Prostate gland (tissue), 2 donors: ENCODE measurements around the gene SMPD3. TPM values are rescaled to one million over a fixed set of nuclear protein-coding genes. Genes with fewer than 3 reads are reported as not detected.

ENCODE experiments used
- DNase-seq: peaks from one replicate; pipeline ENCODE4 v3.0.0-alpha.2; 2019; ENCODE audit warnings: low spot score
- H3K27ac ChIP-seq, 2 donors: fragments of 200-600 bp; sonication (generic); 2 replicates each; pipeline ENCODE4 v1.5.1; 2017 to 2019
- H3K27me3 ChIP-seq: fragments of 200-600 bp; sonication (generic); replicated peaks from 2 replicates; pipeline ENCODE4 v1.5.1; 2019; ENCODE audit not compliant: insufficient read depth
- H3K36me3 ChIP-seq, 2 donors: fragments of 200-600 bp; sonication (generic); 1 replicate in 1 of 2; 2 replicates in 1 of 2; pipeline versions ENCODE4 v1.5.1 to v1.8.1; 2017 to 2019
- H3K4me1 ChIP-seq: fragments of 200-600 bp; sonication (generic); replicated peaks from 2 replicates; pipeline ENCODE4 v1.5.1; 2019
- H3K4me3 ChIP-seq, 2 donors: fragments of 200-600 bp; sonication (generic); 2 replicates each; pipeline ENCODE4 v1.5.1; 2017 to 2019
- H3K9me3 ChIP-seq: fragments of 200-600 bp; sonication (generic); 2 replicates; pipeline ENCODE4 v1.5.1; 2017
- POLR2A ChIP-seq: fragments of 450-650 bp; IDR thresholded peaks from one replicate; pipeline ENCODE4 v1.6.1; 2016; ENCODE audit warnings: antibody characterized with exemption, mild to moderate bottlenecking
- POLR2AphosphoS5 ChIP-seq: sonication (generic); formaldehyde crosslinking; IDR thresholded peaks from one replicate; pipeline ENCODE4 v1.6.1; 2017; ENCODE audit warnings: antibody characterized with exemption
- WGBS: methylation state at CpG from one replicate; pipeline ENCODE4 v1.1.5; 2018; 5-methylcytosine and 5-hydroxymethylcytosine counted together
- intact Hi-C: fragments of 100-400 bp; cut with DNase I; formaldehyde crosslinking; loops from one replicate; pipeline ENCODE4 v1.14.2; 2022
- total RNA-seq, 2 donors: library from RNA; depleted of rRNA; stranded (reverse); fragments of >200 nt; gene quantifications; one replicate each; pipeline ENCODE4 v1.1.0, GENCODE V29; 2016
- TF ChIP-seq, protein P1 (sequence below), 4 experiments: fragments of 200-600 bp in 2 of 4; fragments of 450-650 bp in 2 of 4; sonication (generic) in 2 of 4; IDR thresholded peaks; 1 replicate in 3 of 4; 2 replicates in 1 of 4; pipeline ENCODE4 v1.5.1; 2016 to 2019; ENCODE audit warnings: antibody characterized with exemption in 4 of 4, mild to moderate bottlenecking in 2 of 4, moderate library complexity in 2 of 4

SMPD3 gene
- total RNA-seq, 2 donors from 2014 or later, result 4.7 to 27.8 TPM

DNA sequence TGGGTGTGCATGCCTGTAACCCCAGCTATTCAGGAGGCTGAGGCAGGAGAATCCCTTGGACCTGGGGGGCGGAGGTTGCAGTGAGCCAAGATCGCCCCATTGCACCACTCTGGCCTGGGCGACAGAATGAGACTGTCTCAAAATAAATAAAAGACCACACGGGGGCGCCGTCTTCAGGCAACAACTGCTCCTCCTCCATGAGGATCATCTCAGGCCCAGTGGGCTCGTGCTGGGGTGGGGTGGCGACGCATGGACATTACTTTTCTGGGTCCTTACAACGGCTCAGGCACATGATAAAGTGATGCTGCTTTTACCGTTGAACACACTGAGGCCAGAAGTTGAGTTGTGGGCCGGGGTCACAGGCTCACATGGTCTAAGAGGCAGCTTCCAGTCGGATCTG is 81.3 kb downstream of the SMPD3 start:
- no peak overlapping the region for H3K4me3 ChIP-seq
- TF ChIP-seq POLR2AphosphoS5, result no peak
- no peak for TF ChIP-seq POLR2A
- TF ChIP-seq, protein P1, sequence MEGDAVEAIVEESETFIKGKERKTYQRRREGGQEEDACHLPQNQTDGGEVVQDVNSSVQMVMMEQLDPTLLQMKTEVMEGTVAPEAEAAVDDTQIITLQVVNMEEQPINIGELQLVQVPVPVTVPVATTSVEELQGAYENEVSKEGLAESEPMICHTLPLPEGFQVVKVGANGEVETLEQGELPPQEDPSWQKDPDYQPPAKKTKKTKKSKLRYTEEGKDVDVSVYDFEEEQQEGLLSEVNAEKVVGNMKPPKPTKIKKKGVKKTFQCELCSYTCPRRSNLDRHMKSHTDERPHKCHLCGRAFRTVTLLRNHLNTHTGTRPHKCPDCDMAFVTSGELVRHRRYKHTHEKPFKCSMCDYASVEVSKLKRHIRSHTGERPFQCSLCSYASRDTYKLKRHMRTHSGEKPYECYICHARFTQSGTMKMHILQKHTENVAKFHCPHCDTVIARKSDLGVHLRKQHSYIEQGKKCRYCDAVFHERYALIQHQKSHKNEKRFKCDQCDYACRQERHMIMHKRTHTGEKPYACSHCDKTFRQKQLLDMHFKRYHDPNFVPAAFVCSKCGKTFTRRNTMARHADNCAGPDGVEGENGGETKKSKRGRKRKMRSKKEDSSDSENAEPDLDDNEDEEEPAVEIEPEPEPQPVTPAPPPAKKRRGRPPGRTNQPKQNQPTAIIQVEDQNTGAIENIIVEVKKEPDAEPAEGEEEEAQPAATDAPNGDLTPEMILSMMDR (IDR thresholded peaks at IDR 0.05), result peak in 2 of 4 experiments; percentile 20 to 41
- no peaks in the 10 kb centered on the region for H3K27me3 ChIP-seq
- H3K36me3 ChIP-seq, result no peaks in the 10 kb centered on the region
- 51% methylated on average over 13 of the region's 13 CpGs for WGBS
- H3K27ac ChIP-seq, result no peak overlapping the region
- no peaks in the 10 kb centered on the region for H3K4me1 ChIP-seq
- H3K9me3 ChIP-seq, result no peaks in the 10 kb centered on the region
- DNase-seq, result no peak
- intact Hi-C loops, result no loop called here

DNA sequence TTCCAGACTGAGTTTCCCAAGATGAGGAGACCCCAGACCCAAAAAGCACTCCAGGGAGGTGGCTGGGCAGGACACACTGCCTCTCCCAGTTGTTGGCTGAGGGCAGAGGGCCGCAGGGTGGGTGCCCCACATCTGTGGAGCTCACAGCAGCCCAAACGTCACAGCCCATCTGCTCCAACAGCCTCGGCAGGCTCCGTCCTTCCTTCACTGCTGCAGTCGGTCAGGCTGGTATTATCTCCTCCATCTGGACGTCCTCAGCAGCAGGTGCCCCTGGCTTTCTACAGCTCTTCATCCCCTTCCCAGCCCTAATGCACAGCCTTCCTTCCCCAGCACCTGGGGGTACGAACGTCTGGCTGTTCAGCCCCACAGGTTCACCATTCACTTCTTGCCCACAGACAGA is 82.2 kb downstream of the SMPD3 start:
- peaks cover 3% of the 10 kb centered on the region for H3K4me1 ChIP-seq
- no peaks in the 10 kb centered on the region for H3K27me3 ChIP-seq
- TF ChIP-seq POLR2AphosphoS5 (no peak), POLR2A (no peak)
- TF ChIP-seq, protein P1 (IDR thresholded peaks at IDR 0.05), result no peak
- no peaks in the 10 kb centered on the region for H3K9me3 ChIP-seq
- no peak overlapping the region for H3K4me3 ChIP-seq
- H3K27ac ChIP-seq, result no peak overlapping the region
- intact Hi-C loops, result no loop called here
- 42% methylated on average over 8 of the region's 8 CpGs for WGBS
- DNase-seq, result no peak
- H3K36me3 ChIP-seq, result no peaks in the 10 kb centered on the region

DNA sequence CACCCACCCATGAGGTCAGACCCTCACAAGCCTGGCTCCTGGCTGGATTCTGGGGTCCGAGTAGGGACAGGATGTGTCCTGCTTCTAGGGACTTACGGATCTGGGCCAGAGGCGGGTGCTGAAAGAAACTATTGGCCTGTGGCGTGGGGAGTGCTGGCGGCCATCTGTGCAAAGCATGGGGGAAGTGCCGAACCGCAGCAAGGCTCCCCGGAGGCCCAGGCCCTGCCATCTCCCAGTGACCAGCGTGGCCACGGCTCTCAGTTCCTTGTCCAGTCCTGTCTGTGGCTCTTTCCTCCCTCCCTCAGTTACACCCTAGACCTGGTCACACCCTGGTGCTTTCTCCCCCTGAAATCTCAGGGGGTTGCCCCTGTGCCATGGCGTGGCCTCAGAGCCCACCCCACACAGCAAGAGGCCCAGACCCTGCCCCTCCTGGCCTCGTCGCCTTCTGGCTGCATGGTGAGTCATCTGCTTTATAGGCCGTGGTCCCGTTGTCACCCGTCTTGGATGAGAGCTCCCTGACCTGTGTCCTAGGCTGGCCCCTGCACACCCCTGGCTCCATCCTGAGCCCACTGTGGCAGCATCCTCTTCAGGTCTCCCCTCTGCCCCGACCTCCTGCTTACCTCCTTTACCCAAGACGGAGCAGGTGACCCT is 83.0 kb downstream of the SMPD3 start:
- no peak for TF ChIP-seq POLR2A
- intact Hi-C loops, result no loop called here
- WGBS, result 60% methylated on average over 18 of the region's 18 CpGs
- no peaks in the 10 kb centered on the region for H3K36me3 ChIP-seq
- no peaks in the 10 kb centered on the region for H3K27me3 ChIP-seq
- no peak overlapping the region for H3K27ac ChIP-seq
- DNase-seq, result no peak
- H3K4me1 ChIP-seq, result peaks cover 3% of the 10 kb centered on the region
- no peaks in the 10 kb centered on the region for H3K9me3 ChIP-seq
- H3K4me3 ChIP-seq, result no peak overlapping the region

DNA sequence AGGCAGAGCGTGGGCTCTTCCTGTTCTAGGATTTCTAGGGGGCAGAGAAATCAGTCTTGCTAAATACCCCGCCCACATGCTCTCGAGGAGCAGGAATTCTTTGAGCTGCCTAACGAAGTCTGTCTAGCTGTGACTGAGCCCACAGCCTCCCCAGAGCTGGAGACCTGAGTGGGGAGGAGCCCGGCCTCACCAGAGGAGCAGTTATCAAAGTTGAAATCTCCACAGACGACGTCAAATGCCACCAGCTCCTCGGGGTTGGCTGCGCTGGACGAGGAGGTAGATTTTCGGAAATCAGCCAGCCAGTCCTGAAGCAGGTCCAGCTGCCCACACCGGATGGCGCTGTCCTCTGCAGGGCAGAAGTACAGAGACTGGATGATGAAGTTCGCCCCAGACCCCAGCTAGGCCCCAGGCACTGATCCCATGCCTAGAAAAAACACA is 83.7 kb downstream of the SMPD3 start:
- Histone ChIP-seq H3K9me3 (no peaks in the 10 kb centered on the region), H3K4me1 (peaks cover 3% of the 10 kb centered on the region), H3K27ac (no peak overlapping the region), H3K36me3 (no peaks in the 10 kb centered on the region), H3K4me3 (no peak overlapping the region), H3K27me3 (no peaks in the 10 kb centered on the region)
- WGBS, result 42% methylated on average over 14 of the region's 14 CpGs
- TF ChIP-seq, protein P1 (IDR thresholded peaks at IDR 0.05), result no peak
- TF ChIP-seq POLR2AphosphoS5, result no peak
- no peak for TF ChIP-seq POLR2A
- intact Hi-C loops, result no loop called here
- DNase-seq, result no peak

DNA sequence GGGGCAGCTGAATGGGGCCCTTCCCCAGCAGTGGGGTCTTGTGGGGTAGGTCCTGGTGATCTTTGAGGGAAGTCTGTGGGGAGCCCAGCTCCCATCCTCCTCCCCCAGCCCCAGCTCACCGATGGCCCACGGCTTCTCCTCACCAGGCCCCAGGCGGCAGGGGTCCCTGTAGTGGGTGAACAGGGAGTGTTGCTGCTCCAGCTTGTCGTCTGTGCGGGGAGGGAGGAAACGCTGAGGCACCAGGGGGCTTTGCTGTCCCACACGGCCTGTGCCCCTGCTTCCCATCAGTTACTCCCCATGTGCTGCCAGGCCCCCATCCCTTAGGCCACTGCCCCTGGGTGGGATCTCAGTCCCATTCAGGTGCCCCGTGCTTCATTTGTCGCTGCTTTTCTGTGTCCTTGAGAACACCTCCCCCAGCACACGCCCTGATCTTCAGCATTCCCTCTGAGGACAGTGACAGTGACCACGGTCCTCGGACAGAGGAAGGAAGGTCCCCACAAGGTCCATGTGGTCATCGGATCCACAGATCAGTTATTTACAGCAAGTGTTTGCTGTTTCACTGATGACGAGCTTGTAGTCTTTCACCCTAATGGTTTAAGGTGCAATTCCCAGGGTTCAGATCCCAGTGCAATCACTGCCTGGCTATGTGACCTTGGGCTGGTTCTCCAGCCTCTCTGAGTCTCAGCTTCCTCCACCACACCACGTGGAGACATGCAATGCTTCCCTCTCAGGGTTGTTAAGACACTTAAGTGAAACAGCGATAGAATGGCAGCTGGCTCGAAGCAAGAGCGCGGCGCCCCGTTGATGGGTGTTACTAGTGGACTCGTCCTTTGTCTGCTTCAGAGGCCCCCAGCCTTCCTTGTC is 84.4 kb downstream of the SMPD3 start:
- no peak for DNase-seq
- H3K27ac ChIP-seq, result no peak overlapping the region
- H3K4me1 ChIP-seq, result peaks cover 3% of the 10 kb centered on the region
- TF ChIP-seq POLR2A (no peak), POLR2AphosphoS5 (no peak)
- TF ChIP-seq, protein P1 (IDR thresholded peaks at IDR 0.05), result no peak
- intact Hi-C loops, result no loop called here
- H3K27me3 ChIP-seq, result no peaks in the 10 kb centered on the region
- no peak overlapping the region for H3K4me3 ChIP-seq
- 69% methylated on average over 22 of the region's 22 CpGs for WGBS
- no peaks in the 10 kb centered on the region for H3K9me3 ChIP-seq
- H3K36me3 ChIP-seq, result no peaks in the 10 kb centered on the region
